Left lung (tissue), 10 donors: ENCODE measurements around the gene PHACTR1. TPM values are rescaled to one million over a fixed set of nuclear protein-coding genes. Genes with fewer than 3 reads are reported as not detected.
"Not testable (repeated sequence)": the region's sequence is repeated elsewhere in the genome, so short reads cannot be mapped to it uniquely, and the experiment has no call there.

Experiments
- ATAC-seq: fragments of 200-7000 bp; cut with Tn5 transposase; one replicate; pipeline ENCODE4 v1.9.1; 2020; ENCODE audit warnings: moderate library complexity
- DNase-seq, 4 donors: peaks; one replicate each; pipeline ENCODE4 v3.0.0-alpha.2; 2013 to 2020
- H3K27ac ChIP-seq, 2 donors: fragments of 200-600 bp; sonication (generic) in 1 of 2; one replicate each; pipeline versions ENCODE4 v1.5.0 to v1.8.0; 2020 to 2021
- H3K27me3 ChIP-seq, 2 donors: fragments of 200-600 bp; sonication (generic) in 1 of 2; one replicate each; pipeline versions ENCODE4 v1.5.0 to v1.8.0; 2020 to 2021
- H3K36me3 ChIP-seq, 2 donors: fragments of 200-600 bp; sonication (generic) in 1 of 2; one replicate each; pipeline versions ENCODE4 v1.5.0 to v1.8.0; 2020 to 2021
- H3K4me1 ChIP-seq, 2 donors: fragments of 200-600 bp; one replicate each; pipeline ENCODE4 v1.8.0; 2021
- H3K4me3 ChIP-seq, 2 donors: fragments of 200-600 bp; sonication (generic) in 1 of 2; one replicate each; pipeline versions ENCODE4 v1.5.0 to v1.8.0; 2020 to 2021; ENCODE audit warnings: mild to moderate bottlenecking in 1 of 2
- H3K9me3 ChIP-seq, 2 donors: fragments of 200-600 bp; sonication (generic) in 1 of 2; one replicate each; pipeline versions ENCODE4 v1.5.0 to v1.8.0; 2020 to 2021
- CTCF ChIP-seq, 2 donors: fragments of 200-600 bp; sonication (generic) in 1 of 2; IDR thresholded peaks; one replicate each; pipeline versions ENCODE4 v1.5.0 to v1.8.0; 2021; ENCODE audit warnings: antibody characterized with exemption in 2 of 2
- intact Hi-C, 2 donors: fragments of 100-400 bp; cut with DNase I; formaldehyde crosslinking; loops; one replicate each; pipeline versions ENCODE4 v1.11.2 to v1.14.2; 2022
- polyA plus RNA-seq, 6 donors: library from polyadenylated mRNA; unstranded; fragments of 120-200 nt; gene quantifications; one replicate each; pipeline ENCODE4 v1.2.1, GENCODE V29; 2013; ENCODE audit not compliant: insufficient read length in 6 of 6
- total RNA-seq, 2 donors: library from RNA; stranded (reverse); fragmentation: NEBNext Ultra II Directional; extraction: Animal tissue kit (Norgen Biotek cat#: 25700); gene quantifications; one replicate each; pipeline ENCODE4 v1.2.1, GENCODE V29; 2021
- donor health status: DM: no; HTN: yes; CAD: no.
- donor health status: DM: no; HTN: no; CAD: no.

PHACTR1 gene
- total and polyA plus RNA-seq, 8 donors: 12.1 to 53.3 (median 15.8) TPM

- no peaks in the 10 kb centered on the region for H3K4me1 ChIP-seq
- H3K9me3 ChIP-seq: no peaks in the 10 kb centered on the region
- peaks cover 8 to 98% of the 10 kb centered on the region in 2 donors for H3K36me3 ChIP-seq
- H3K27ac ChIP-seq: no peak overlapping the region
- no peak overlapping the region for H3K4me3 ChIP-seq
- no peaks in the 10 kb centered on the region for H3K27me3 ChIP-seq
- intact Hi-C loops: loop anchor here in 1 of 2 donors (10.0 kb wide), 1 partner anchor 125 kb away; no protein-coding TSS in a partner anchor
- ATAC-seq (no peak), DNase-seq (no peak)
- TF ChIP-seq CTCF (IDR thresholded peaks at IDR 0.05): no peak
Measured at GRCh38 chr6:13319891-13320564, 603.5 kb downstream of the PHACTR1 start.

- not testable (repeated sequence) for H3K27me3 ChIP-seq, ATAC-seq, DNase-seq, H3K4me3 ChIP-seq, H3K27ac ChIP-seq, H3K9me3 ChIP-seq
- intact Hi-C loops: loop anchor here in 1 of 2 donors (10.0 kb wide), 1 partner anchor 131 kb away; no protein-coding TSS in a partner anchor
- peaks cover 2 to 22% of the 10 kb centered on the region in 2 donors for H3K4me1 ChIP-seq
- H3K36me3 ChIP-seq: peaks cover 0 to 45% of the 10 kb centered on the region in 2 donors
Measured at GRCh38 chr6:13326031-13326586, 609.5 kb downstream of the PHACTR1 start.

- Histone ChIP-seq H3K4me3 (peak overlapping the region; percentile 78 to 85), H3K36me3 (peaks cover 0 to 29% of the 10 kb centered on the region in 2 donors), H3K4me1 (peaks cover 2 to 22% of the 10 kb centered on the region in 2 donors), H3K27ac (peak overlapping the region; percentile 93 to 97), H3K27me3 (no peaks in the 10 kb centered on the region), H3K9me3 (no peaks in the 10 kb centered on the region)
- ATAC-seq (peak; percentile 8), DNase-seq (no peak)
- no peak for TF ChIP-seq CTCF (IDR thresholded peaks at IDR 0.05)
- intact Hi-C loops: loop anchor here in 1 of 2 donors (10.0 kb wide), 1 partner anchor 133 kb away; no protein-coding TSS in a partner anchor
Measured at GRCh38 chr6:13327691-13328075, 611.1 kb downstream of the PHACTR1 start.

- ATAC-seq: peak; percentile 96
Measured at GRCh38 chr6:13328076-13328874, 611.7 kb downstream of the PHACTR1 start, which contains the start of gene TBC1D7. Gene TBC1D7, minus strand, starts transcription at chr6:13328537. Its CDS starts 1,639 bp downstream, at chr6:13326898.

More at GRCh38 chr6:13328076-13328874, 611.7 kb downstream of the PHACTR1 start, which contains the start of gene TBC1D7:
- Histone ChIP-seq H3K4me3 (peak within 1 kb of the TSS; percentile 78 to 85), H3K27ac (peak within 1 kb of the TSS; percentile 93 to 97), H3K36me3 (peaks cover 0 to 23% of the 10 kb centered on the region in 2 donors), H3K27me3 (no peaks in the 10 kb centered on the region), H3K9me3 (no peaks in the 10 kb centered on the region), H3K4me1 (peaks cover 2 to 22% of the 10 kb centered on the region in 2 donors)
- TF ChIP-seq CTCF (IDR thresholded peaks at IDR 0.05): no peak
- peak; percentile 91 to 98 (median 95) for DNase-seq
- intact Hi-C loops: loop anchor here in 1 of 2 donors (10.0 kb wide), 1 partner anchor 133 kb away; no protein-coding TSS in a partner anchor
